ENCODE results near the gene HMOX2.

Gene HMOX2

GRCh38 chr16:4525634-4526277 lies 49.6 kb downstream of the HMOX2 start:
- no peak for DNase-seq (ENCODE audit: low read depth)
- no peak for TF ChIP-seq CTCF (IDR thresholded peaks at IDR 0.05; ENCODE audit: low read depth, low read length)
- TF ChIP-seq MYC (IDR thresholded peaks at IDR 0.05; ENCODE audit: low read depth, low read length): no peak
- no peak for TF ChIP-seq POLR2A (IDR thresholded peaks at IDR 0.05; ENCODE audit: extremely low read depth, insufficient read length)
- TF ChIP-seq MAX (IDR thresholded peaks at IDR 0.05; ENCODE audit: low read depth, low read length): no peak
- H3K4me3 ChIP-seq (ENCODE audit: low read depth, low read length): no peak overlapping the region

- H3K4me3 ChIP-seq (ENCODE audit: low read depth, low read length): no peak overlapping the region
- no peak for DNase-seq (ENCODE audit: low read depth)
- TF ChIP-seq CTCF (IDR thresholded peaks at IDR 0.05; ENCODE audit: low read depth, low read length) (no peak), POLR2A (IDR thresholded peaks at IDR 0.05; ENCODE audit: extremely low read depth, insufficient read length) (no peak)
Measured at GRCh38 chr16:4529085-4530060, 53.2 kb downstream of the HMOX2 start.

GRCh38 chr16:4531811-4532210 lies 55.6 kb downstream of the HMOX2 start:
- TF ChIP-seq MYC (IDR thresholded peaks at IDR 0.05; ENCODE audit: low read depth, low read length) (no peak), MAX (IDR thresholded peaks at IDR 0.05; ENCODE audit: low read depth, low read length) (no peak), POLR2A (IDR thresholded peaks at IDR 0.05; ENCODE audit: extremely low read depth, insufficient read length) (no peak), CTCF (IDR thresholded peaks at IDR 0.05; ENCODE audit: low read depth, low read length) (no peak)
- no peak for DNase-seq (ENCODE audit: low read depth)
- no peak overlapping the region for H3K4me3 ChIP-seq (ENCODE audit: low read depth, low read length)

- TF ChIP-seq POLR2A (IDR thresholded peaks at IDR 0.05; ENCODE audit: extremely low read depth, insufficient read length): no peak
- TF ChIP-seq MYC (IDR thresholded peaks at IDR 0.05; ENCODE audit: low read depth, low read length): no peak
- no peak overlapping the region for H3K4me3 ChIP-seq (ENCODE audit: low read depth, low read length)
- DNase-seq (ENCODE audit: low read depth): no peak
Measured at GRCh38 chr16:4532238-4532637, 56.0 kb downstream of the HMOX2 start.

- TF ChIP-seq CTCF (IDR thresholded peaks at IDR 0.05; ENCODE audit: low read depth, low read length): no peak
- TF ChIP-seq POLR2A (IDR thresholded peaks at IDR 0.05; ENCODE audit: extremely low read depth, insufficient read length): no peak
- TF ChIP-seq MAX (IDR thresholded peaks at IDR 0.05; ENCODE audit: low read depth, low read length): no peak
- no peak for TF ChIP-seq MYC (IDR thresholded peaks at IDR 0.05; ENCODE audit: low read depth, low read length)
- H3K4me3 ChIP-seq (ENCODE audit: low read depth, low read length): no peak overlapping the region
- no peak for DNase-seq (ENCODE audit: low read depth)
Measured at GRCh38 chr16:4533490-4533889, 57.3 kb downstream of the HMOX2 start.

- no peak overlapping the region for H3K4me3 ChIP-seq (ENCODE audit: low read depth, low read length)
- TF ChIP-seq CTCF (IDR thresholded peaks at IDR 0.05; ENCODE audit: low read depth, low read length): no peak
- TF ChIP-seq MAX (IDR thresholded peaks at IDR 0.05; ENCODE audit: low read depth, low read length): no peak
- no peak for DNase-seq (ENCODE audit: low read depth)
Measured at GRCh38 chr16:4534151-4534790, 58.1 kb downstream of the HMOX2 start.

Measured in NB4 (cell line).